ENCODE results near the gene CRYBA1.

- TF ChIP-seq CTCF (conservative IDR thresholded peaks at IDR 0.05; ENCODE audit: low read depth, low read length): no peak
- no peak for TF ChIP-seq EZH2 (IDR thresholded peaks at IDR 0.05; ENCODE audit: borderline replicate concordance, low read depth, low read length, poor library complexity, severe bottlenecking)
Observed at GRCh38 chr17:29299031-29299430, 52.4 kb downstream of the CRYBA1 start.

Data from A673 (cell line).